ENCODE results near the gene WDR7. TPM values are rescaled to one million over a fixed set of nuclear protein-coding genes. Genes with fewer than 3 reads are reported as not detected.

Gene WDR7
- total and polyA plus RNA-seq, 12 donors = 3.6 to 64.6 (median 24.2) TPM

DNA sequence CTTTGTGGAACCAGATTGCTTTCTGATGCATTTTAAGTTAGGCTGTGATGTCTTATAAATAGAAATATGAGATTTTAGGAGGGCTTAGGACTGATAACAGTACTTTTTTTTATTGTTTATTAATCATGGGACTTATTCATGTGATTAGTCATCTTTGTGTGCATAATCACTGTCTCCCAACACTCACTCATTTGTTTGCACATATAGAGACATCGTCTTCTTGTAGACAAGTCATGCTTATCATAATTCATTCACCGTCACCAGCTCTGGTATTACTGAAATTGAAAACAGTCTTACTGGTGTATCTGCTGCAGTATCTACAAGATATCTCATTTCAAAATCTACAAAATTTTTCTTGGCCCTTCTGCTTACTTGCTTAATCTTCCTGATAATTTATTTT lies 45.8 kb downstream of the WDR7 start:
- no peaks in the 10 kb centered on the region for H3K27me3 ChIP-seq
- intact Hi-C loops (cut with DNase I) = no loop called here
- H3K36me3 ChIP-seq (replicated peaks in 1 of 2) = peaks cover 0 to 6% of the 10 kb centered on the region in 2 donors
- H3K4me3 ChIP-seq = no peak overlapping the region
- DNase-seq = no peak
- TF ChIP-seq POLR2A (IDR thresholded peaks at IDR 0.05) = no peak
- TF ChIP-seq, protein P1, sequence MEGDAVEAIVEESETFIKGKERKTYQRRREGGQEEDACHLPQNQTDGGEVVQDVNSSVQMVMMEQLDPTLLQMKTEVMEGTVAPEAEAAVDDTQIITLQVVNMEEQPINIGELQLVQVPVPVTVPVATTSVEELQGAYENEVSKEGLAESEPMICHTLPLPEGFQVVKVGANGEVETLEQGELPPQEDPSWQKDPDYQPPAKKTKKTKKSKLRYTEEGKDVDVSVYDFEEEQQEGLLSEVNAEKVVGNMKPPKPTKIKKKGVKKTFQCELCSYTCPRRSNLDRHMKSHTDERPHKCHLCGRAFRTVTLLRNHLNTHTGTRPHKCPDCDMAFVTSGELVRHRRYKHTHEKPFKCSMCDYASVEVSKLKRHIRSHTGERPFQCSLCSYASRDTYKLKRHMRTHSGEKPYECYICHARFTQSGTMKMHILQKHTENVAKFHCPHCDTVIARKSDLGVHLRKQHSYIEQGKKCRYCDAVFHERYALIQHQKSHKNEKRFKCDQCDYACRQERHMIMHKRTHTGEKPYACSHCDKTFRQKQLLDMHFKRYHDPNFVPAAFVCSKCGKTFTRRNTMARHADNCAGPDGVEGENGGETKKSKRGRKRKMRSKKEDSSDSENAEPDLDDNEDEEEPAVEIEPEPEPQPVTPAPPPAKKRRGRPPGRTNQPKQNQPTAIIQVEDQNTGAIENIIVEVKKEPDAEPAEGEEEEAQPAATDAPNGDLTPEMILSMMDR (IDR thresholded peaks at IDR 0.05) = no peak
- no peaks in the 10 kb centered on the region for H3K9me3 ChIP-seq (replicated peaks in 1 of 3)
- no peaks in the 10 kb centered on the region for H3K4me1 ChIP-seq (replicated peaks in 1 of 2)
- no peak overlapping the region for H3K27ac ChIP-seq
- 70 to 78% (median 70%) methylated on average over 2 of the region's 2 CpGs for WGBS, 4 donors

DNA sequence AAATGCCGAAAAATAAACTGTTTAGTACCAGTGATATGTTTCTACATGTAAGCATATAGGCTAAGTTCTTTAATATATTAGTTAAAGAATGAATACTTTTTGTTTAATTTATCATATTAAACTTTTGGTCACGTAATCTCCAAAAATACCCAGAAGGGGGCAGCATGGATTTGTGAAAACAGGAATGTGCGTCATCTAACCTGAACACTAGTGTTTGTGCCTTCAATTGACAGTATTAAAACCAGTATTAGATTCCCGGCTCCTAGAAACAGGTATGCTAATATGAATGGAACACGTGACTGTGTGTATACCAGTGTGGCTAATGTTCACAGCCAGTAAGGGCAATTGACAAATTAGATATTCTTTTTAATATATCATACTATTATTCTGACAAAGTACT lies 51.8 kb downstream of the WDR7 start:
- intact Hi-C loops (cut with DNase I) = no loop called here
- no peak for TF ChIP-seq POLR2A (IDR thresholded peaks at IDR 0.05)
- TF ChIP-seq, protein P1 (IDR thresholded peaks at IDR 0.05) = peak; percentile 27 to 59 (median 44)
- 36 to 45% (median 42%) methylated on average over 5 of the region's 5 CpGs for WGBS, 4 donors
- Histone ChIP-seq H3K27ac (no peak overlapping the region), H3K9me3 (replicated peaks in 1 of 3) (no peaks in the 10 kb centered on the region), H3K36me3 (replicated peaks in 1 of 2) (no peaks in the 10 kb centered on the region), H3K27me3 (no peaks in the 10 kb centered on the region), H3K4me1 (replicated peaks in 1 of 2) (peaks cover 0 to 5% of the 10 kb centered on the region in 2 donors), H3K4me3 (no peak overlapping the region)
- DNase-seq = peak in 4 of 7 donors; percentile 20 to 45 (median 36)

DNA sequence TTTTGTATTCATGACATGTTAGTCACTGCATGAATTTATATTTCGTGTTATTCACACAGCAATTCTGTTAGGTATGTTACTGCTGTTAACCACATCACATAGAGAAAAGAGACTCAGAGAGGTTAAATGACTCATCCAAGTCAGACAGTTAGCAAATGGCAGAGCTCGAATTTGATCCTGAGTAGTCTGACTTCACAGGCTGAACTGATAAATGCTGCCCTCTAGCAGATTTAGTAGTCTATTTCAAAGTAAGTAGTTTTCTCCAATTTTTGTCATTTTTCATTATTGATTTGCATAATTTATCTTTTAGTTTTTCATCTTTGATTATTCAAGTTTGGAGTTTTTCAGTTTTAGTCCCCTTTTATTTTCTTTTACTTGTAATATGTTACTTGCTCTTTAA lies 58.3 kb downstream of the WDR7 start:
- Histone ChIP-seq H3K27me3 (no peaks in the 10 kb centered on the region), H3K27ac (no peak overlapping the region), H3K4me3 (no peak overlapping the region), H3K36me3 (replicated peaks in 1 of 2) (no peaks in the 10 kb centered on the region), H3K9me3 (replicated peaks in 1 of 3) (no peaks in the 10 kb centered on the region), H3K4me1 (replicated peaks in 1 of 2) (no peaks in the 10 kb centered on the region)
- DNase-seq = peak in 2 of 7 donors; percentile 13 to 20
- TF ChIP-seq, protein P1 (IDR thresholded peaks at IDR 0.05) = peak in 2 of 6 experiments; percentile 23 to 27
- no peak for TF ChIP-seq POLR2A (IDR thresholded peaks at IDR 0.05)
- 47 to 62% (median 49%) methylated on average over 2 of the region's 2 CpGs for whole genome bisulfite sequencing, 4 donors
- intact Hi-C loops (cut with DNase I) = no loop called here

DNA sequence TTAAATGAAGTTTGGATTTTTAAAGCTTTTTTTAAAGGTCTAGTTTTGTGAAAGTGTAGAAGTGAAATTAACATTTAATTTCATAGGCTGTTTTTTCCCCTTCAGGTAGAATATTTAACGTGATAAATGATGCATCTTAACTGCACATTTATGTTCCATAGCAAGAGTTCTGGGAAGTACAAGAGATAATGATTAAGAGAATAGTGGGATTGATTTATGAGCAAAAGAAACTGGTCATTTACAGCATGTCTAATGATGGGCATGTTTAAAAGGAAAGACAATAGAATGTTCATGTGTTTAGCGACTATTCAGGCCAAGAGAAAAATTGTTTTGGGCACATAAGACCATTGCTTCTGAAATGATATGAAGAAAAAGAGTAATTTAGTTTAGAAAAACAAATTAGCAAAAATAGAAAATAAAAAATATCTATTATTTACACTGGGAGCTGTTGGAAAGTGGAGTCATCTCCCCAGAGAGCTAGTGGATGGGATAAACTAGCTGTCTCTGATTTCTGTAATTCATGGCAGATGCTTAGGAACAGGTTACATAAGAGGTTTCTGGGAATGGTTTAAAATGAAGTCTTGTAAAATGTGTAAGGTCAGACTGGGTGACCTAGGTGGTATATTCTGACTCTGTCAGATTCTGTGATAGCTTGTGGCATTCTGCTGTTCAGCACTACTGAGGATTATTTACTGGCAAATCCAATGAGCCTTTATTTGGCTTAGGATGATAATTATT lies 60.7 kb downstream of the WDR7 start:
- Histone ChIP-seq H3K27ac (no peak overlapping the region), H3K36me3 (replicated peaks in 1 of 2) (no peaks in the 10 kb centered on the region), H3K9me3 (replicated peaks in 1 of 3) (no peaks in the 10 kb centered on the region), H3K4me3 (no peak overlapping the region), H3K4me1 (replicated peaks in 1 of 2) (no peaks in the 10 kb centered on the region), H3K27me3 (no peaks in the 10 kb centered on the region)
- 91 to 94% (median 93%) methylated on average over 2 of the region's 2 CpGs for WGBS, 4 donors
- no peak for DNase-seq
- intact Hi-C loops (cut with DNase I) = no loop called here
- TF ChIP-seq, protein P1 (IDR thresholded peaks at IDR 0.05) = no peak
- TF ChIP-seq POLR2A (IDR thresholded peaks at IDR 0.05) = no peak
